Activated T-helper 1 cell treated with anti-CD3 and anti-CD28 coated beads, Interleukin-12 subunit alpha, Interleukin-12 subunit beta, Interleukin-2, Interleukin-4 antibody, amounts not matched to agents 30 ng/mL and 10 ng/mL and 1 ng/mL, durations not matched to agents 14 hours and 24 hours and 36 hours (primary cell): ENCODE measurements around the gene FOXP1. TPM values are rescaled to one million over a fixed set of nuclear protein-coding genes. Genes with fewer than 3 reads are reported as not detected.

Experiments used
- DNase-seq: peaks from one replicate; pipeline ENCODE4 v3.0.0; 2021; ENCODE audit warnings: low spot score
- H3K27ac Mint-ChIP-seq: one replicate; pipeline ENCODE4 v1.8.0; 2021; ENCODE audit warnings: mild to moderate bottlenecking, mixed read lengths
- H3K27me3 Mint-ChIP-seq: one replicate; pipeline ENCODE4 v1.8.0; 2022; ENCODE audit warnings: mild to moderate bottlenecking, moderate library complexity, mixed read lengths; ENCODE audit not compliant: insufficient read depth
- H3K36me3 Mint-ChIP-seq: one replicate; pipeline ENCODE4 v1.8.0; 2021; ENCODE audit warnings: low read depth, mixed read lengths
- H3K4me1 Mint-ChIP-seq: one replicate; pipeline ENCODE4 v1.8.0; 2021; ENCODE audit warnings: low read depth, mixed read lengths
- H3K4me3 Mint-ChIP-seq: one replicate; pipeline ENCODE4 v1.8.0; 2021; ENCODE audit warnings: mild to moderate bottlenecking, moderate library complexity, mixed read lengths
- H3K9me3 Mint-ChIP-seq: one replicate; pipeline ENCODE4 v1.8.0; 2021; ENCODE audit warnings: mixed read lengths
- intact Hi-C: fragments of 100-400 bp; cut with micrococcal nuclease; formaldehyde crosslinking; loops from one replicate; pipeline ENCODE4 v1.15.1; 2024
- total RNA-seq: library from RNA; stranded (reverse); gene quantifications from 2 replicates; pipeline ENCODE4 v1.2.3, GENCODE V29; 2022

Gene FOXP1
- total RNA-seq, 1 donor from 2014 or later = 97.6 TPM

DNA sequence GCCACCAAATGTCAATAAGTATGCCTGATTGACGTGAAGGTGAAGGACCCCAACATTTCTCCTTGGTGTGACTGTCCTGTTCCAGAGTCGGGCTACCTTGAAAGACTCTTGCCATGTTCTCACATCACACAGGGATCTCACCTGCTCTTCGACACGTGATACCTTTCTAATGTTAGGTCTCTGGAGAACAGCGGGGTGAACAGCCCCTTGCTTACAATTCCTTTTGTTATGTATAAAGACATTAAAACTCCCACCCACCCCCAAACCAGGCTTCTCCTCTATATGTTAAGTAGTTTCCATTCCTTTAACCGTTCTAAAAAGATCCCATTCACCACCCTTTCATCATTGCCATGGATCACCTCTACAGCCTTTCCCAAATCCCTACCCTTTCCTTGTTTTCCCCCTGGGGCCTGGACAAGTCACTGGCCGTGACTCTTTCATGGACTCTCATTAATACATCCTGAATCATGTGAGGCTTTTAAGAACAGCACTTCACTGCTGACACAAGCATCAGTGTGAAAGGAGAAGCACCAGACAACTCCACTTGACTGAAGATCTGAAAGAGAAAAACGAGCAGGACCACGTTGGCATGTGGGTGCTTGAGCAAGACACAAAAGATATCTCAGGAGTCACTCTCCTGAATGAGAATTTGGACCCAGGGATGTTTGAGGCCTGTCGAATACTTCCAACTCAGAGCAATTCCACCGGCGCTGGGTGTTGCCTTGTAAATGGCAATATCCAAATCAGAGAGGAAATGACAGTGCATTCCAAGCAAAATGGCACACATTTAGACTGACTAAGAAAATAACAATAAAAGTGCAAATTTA, 115.0 kb downstream of the FOXP1 start:
- H3K27ac Mint-ChIP-seq = no peak overlapping the region
- intact Hi-C loops = loop anchor here (1.0 kb wide), 1 partner anchor 11 kb away; no protein-coding TSS in a partner anchor
- H3K27me3 Mint-ChIP-seq = no peaks in the 10 kb centered on the region

DNA sequence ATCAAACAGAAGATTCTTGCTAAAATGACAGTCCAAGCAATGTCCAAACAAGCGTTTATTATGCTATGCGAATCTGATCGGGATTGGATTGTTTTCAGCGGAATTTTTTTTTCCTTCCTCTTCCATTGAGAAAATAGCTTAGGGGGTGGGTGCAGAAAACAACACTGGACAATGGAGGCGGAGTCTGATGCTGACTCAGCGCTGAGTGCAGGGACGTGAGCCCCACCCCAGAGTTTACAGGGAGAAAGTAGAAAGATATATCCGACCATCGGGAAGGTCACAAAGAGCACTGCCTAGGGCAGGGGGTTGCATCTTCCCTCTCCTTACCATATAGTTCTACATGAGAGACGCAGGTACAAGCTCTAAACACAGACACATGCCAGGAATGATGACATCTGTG, 117.0 kb downstream of the FOXP1 start:
- Mint-ChIP-seq H3K4me1 (peaks cover 5% of the 10 kb centered on the region), H3K4me3 (no peak overlapping the region), H3K9me3 (no peaks in the 10 kb centered on the region), H3K27me3 (no peaks in the 10 kb centered on the region), H3K36me3 (no peaks in the 10 kb centered on the region), H3K27ac (no peak overlapping the region)
- DNase-seq = no peak
- intact Hi-C loops = no loop called here

More for the DNA sequence above, 115.0 kb downstream of the FOXP1 start:
- Mint-ChIP-seq H3K9me3 (peaks cover 9% of the 10 kb centered on the region), H3K4me1 (no peaks in the 10 kb centered on the region), H3K4me3 (no peak overlapping the region), H3K36me3 (no peaks in the 10 kb centered on the region)
- no peak for DNase-seq

DNA sequence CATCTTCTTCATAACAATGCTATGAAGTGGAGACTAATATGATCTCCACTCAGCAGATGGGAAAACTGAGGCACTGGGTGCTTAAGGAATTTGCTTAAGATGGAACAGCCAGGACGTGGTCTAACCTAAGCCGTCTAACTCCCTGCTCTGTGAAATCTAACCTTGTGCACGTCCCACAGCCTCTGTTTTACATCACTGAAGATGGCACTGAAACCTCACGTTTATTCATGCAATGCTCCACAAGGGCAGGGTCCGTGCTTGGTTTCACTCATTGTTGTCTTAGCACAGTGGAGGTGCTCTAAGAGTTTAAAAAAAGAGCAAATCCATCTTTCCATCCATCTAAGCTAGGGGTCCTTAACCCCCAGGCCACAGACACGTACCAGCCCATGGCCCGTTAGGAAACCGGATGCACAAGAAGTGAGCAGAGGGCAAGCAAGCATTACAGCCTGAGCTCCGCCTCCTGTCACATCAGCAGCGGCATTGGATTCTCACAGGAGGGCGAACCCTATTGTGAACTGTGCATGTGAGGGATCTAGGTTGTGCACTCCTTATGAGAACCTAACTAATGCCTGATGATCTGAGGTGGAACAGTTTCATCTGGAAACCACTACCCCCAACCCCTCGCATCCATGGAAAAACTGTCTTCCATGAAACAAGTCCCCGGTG, 118.0 kb downstream of the FOXP1 start:
- Mint-ChIP-seq H3K27me3 (peaks cover 3% of the 10 kb centered on the region), H3K27ac (no peak overlapping the region), H3K9me3 (no peaks in the 10 kb centered on the region), H3K36me3 (peaks cover 3% of the 10 kb centered on the region), H3K4me3 (no peak overlapping the region), H3K4me1 (peaks cover 14% of the 10 kb centered on the region)
- DNase-seq = no peak
- intact Hi-C loops = no loop called here

DNA sequence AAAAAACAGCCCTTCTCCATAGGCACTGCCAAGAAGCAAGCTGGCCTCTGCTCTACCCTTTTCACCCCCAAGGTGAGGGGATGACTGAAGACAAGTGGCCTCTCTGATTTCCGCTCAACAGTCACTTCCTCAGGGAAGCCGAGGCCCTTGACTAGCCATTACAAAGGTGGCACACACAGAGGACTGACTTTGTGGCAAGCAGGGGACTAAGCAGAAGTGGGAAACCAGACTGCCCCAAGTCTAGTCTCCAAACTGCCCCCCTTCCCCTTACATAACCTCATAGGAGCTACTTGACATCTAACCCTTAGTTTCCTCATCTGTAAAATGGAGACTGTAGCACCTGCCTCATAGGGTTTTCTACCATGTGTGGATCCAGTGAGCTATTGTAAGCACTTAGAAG, 118.9 kb downstream of the FOXP1 start:
- Mint-ChIP-seq H3K27me3 (peaks cover 6% of the 10 kb centered on the region), H3K4me3 (no peak overlapping the region), H3K36me3 (peaks cover 3% of the 10 kb centered on the region), H3K4me1 (peaks cover 14% of the 10 kb centered on the region), H3K27ac (no peak overlapping the region), H3K9me3 (no peaks in the 10 kb centered on the region)
- DNase-seq = no peak
- intact Hi-C loops = no loop called here

DNA sequence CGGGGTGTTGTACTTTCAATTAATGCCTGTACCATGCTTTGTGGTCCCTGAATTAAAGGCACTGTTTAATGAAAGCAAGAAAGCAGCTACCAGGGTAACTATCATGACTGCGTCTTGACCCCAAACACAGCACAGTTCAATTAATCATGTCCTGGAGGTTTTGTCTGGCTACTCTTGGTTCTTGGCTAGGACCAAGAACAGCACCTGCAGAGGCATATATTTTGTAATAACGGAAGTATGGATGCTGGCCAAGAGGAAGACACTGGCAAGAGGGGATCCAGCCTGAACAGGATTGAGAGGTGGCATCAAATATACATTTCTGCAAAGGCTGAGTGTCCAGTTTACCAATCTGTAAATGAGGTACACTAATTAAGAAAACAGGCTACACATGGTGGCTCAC, 119.9 kb downstream of the FOXP1 start:
- H3K4me1 Mint-ChIP-seq = peaks cover 14% of the 10 kb centered on the region

DNA sequence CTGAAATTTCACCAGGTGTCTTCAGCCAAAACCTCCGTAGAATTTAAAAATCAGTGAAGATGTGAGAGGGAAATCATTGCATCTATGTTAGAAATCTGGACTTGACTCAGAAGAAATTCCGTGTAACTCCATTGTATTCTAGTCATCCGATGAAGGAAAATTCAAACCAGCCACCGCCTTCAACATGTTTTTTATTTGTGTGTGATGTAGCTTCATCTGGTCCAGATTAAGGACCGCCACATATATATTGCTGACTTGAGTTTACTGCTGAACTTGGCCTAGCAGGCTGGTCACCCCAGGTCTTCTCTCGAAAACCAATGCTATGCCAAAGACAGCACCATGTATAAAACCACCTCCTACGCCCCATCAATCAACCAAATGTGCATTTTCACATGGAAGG, 120.9 kb downstream of the FOXP1 start:
- Mint-ChIP-seq H3K9me3 (no peaks in the 10 kb centered on the region), H3K27me3 (peaks cover 13% of the 10 kb centered on the region), H3K4me1 (peaks cover 14% of the 10 kb centered on the region), H3K36me3 (peaks cover 3% of the 10 kb centered on the region), H3K4me3 (no peak overlapping the region), H3K27ac (no peak overlapping the region)
- intact Hi-C loops = no loop called here
- DNase-seq = no peak

More for the DNA sequence above, 119.9 kb downstream of the FOXP1 start:
- no peaks in the 10 kb centered on the region for H3K9me3 Mint-ChIP-seq
- H3K4me3 Mint-ChIP-seq = no peak overlapping the region
- intact Hi-C loops = no loop called here
- peaks cover 6% of the 10 kb centered on the region for H3K27me3 Mint-ChIP-seq
- no peak overlapping the region for H3K27ac Mint-ChIP-seq
- H3K36me3 Mint-ChIP-seq = peaks cover 3% of the 10 kb centered on the region
- DNase-seq = no peak

DNA sequence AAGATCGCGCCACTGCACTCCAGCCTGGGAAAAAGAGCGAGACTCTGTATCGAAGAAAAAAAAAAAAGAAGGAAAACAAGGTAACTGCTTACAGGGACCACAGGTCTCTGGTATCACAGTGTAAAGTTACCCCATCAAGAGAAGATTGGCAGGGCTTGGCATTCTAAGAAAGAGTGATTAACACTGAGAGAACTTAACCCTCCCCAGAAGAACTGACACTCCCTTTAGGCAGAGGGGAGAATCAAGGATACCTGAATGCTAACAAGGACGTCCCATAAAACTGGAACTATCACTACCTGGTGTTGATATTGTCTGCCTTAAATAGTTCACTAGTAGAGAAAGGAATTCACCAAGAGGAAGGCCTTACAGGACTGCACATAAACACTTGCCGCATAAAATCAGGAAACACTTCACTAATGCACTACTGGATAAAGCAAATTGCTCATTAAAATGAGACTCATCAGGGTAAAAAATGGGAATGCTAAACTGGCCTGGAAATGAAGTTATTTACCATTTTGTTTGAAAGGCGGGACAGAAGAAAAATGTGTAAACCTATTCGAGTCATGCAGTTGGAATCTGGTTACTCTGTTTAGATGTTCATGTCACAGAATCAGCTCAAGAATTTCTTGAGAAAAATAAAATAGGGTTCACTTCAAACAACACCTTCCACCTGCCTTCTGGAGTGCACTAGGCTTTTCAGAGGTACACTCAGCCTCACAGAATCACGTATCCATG, 121.6 kb downstream of the FOXP1 start:
- Mint-ChIP-seq H3K36me3 (peaks cover 3% of the 10 kb centered on the region), H3K4me3 (no peak overlapping the region), H3K27ac (no peak overlapping the region), H3K27me3 (peaks cover 18% of the 10 kb centered on the region), H3K9me3 (no peaks in the 10 kb centered on the region), H3K4me1 (peaks cover 15% of the 10 kb centered on the region)
- no peak for DNase-seq
- intact Hi-C loops = loop anchor here (2.0 kb wide), 2 partner anchors 17 to 63 kb away; no protein-coding TSS in a partner anchor

DNA sequence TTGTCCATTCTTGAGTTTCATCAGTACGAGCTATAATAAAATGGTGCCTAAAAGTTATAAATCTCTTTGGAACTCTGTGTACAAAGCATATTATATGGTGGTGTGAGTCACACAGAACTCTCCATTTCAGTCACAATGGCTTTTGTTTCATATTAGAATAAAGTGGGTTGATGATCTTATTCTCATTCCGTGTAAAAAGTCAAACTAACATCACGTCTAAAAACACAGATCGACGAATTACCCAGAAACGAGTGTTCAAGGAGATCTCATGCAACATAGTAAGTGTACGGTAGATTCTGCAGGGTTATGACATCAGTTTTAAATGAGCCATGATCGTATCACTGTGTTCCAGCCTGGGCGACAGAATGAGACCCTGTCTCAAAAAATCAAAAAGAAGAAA, 122.4 kb downstream of the FOXP1 start:
- H3K4me1 Mint-ChIP-seq = peaks cover 23% of the 10 kb centered on the region
- intact Hi-C loops = loop anchor here (2.0 kb wide), 2 partner anchors 18 to 62 kb away; no protein-coding TSS in a partner anchor
- H3K27ac Mint-ChIP-seq = peak overlapping the region; percentile 61
- H3K9me3 Mint-ChIP-seq = no peaks in the 10 kb centered on the region
- DNase-seq = no peak
- peaks cover 24% of the 10 kb centered on the region for H3K27me3 Mint-ChIP-seq
- peak overlapping the region; percentile 34 for H3K4me3 Mint-ChIP-seq
- peaks cover 3% of the 10 kb centered on the region for H3K36me3 Mint-ChIP-seq

DNA sequence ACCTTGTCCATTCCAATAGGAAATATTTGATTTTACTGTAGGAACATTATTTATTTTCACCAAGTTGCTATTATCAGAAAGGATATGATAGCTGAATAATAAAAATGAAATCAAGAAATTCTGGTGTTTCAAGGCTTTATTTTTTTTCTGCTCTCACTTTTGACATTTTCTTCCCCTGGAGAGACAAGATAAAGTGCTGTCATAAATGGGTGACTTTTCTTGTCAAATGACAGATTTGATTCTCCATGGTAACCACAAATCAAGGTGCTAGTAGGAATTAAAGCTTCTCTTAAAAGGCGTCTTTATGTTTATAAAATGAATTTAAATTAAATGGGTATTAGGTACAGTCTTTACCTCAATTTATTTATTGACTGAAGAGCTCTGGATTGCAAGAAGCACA, 124.6 kb downstream of the FOXP1 start:
- H3K27me3 Mint-ChIP-seq = peaks cover 29% of the 10 kb centered on the region
- no peak overlapping the region for H3K27ac Mint-ChIP-seq
- DNase-seq = no peak
- no peak overlapping the region for H3K4me3 Mint-ChIP-seq
- intact Hi-C loops = no loop called here
- H3K4me1 Mint-ChIP-seq = peaks cover 45% of the 10 kb centered on the region
- no peaks in the 10 kb centered on the region for H3K9me3 Mint-ChIP-seq
- peaks cover 3% of the 10 kb centered on the region for H3K36me3 Mint-ChIP-seq

DNA sequence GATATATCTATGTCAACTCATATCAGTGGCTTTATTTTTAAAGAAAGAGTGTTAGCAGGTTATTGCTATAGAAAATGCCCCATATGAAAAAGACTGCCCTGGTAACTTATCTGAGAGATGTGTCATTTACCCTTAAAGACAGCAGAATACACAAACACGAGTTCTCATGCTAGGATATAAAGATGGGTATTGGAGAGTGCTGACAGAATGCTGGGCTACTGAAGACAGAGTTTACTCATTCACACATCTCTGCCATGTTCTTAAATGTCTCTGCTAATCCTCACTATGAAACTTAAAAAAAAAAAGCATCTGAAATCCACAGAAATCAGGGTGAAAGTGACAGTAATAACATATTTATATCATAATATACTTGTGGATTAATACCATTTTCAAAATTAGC, 126.7 kb downstream of the FOXP1 start:
- DNase-seq = no peak
- Mint-ChIP-seq H3K36me3 (peaks cover 3% of the 10 kb centered on the region), H3K27me3 (peaks cover 32% of the 10 kb centered on the region), H3K4me3 (no peak overlapping the region), H3K4me1 (peaks cover 62% of the 10 kb centered on the region), H3K9me3 (no peaks in the 10 kb centered on the region), H3K27ac (peak overlapping the region; percentile 58)
- intact Hi-C loops = loop anchor here (1.0 kb wide), 1 partner anchor 12 kb away; no protein-coding TSS in a partner anchor

DNA sequence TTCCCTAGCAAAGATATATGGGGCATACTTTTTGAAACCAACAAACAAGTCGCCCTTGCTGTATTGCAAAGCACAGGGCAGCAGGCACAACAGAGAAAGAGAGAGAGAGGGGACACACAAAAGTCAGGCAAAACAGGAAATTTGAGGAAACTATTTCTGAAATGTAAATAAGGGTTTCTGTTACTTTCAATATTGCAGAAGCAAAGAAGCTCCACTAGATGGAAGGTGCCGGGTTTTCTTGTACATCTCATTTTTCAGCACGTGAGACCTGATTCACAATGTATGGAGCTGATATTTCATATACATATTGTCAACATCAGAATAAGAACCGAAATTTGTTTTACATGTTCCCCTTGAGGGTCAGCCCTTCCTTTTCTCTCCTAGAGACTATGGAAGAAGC, 127.4 kb downstream of the FOXP1 start:
- H3K27me3 Mint-ChIP-seq = peaks cover 30% of the 10 kb centered on the region
- intact Hi-C loops = no loop called here
- no peak for DNase-seq
- no peak overlapping the region for H3K27ac Mint-ChIP-seq
- H3K9me3 Mint-ChIP-seq = no peaks in the 10 kb centered on the region
- peak overlapping the region; percentile 50 for H3K4me3 Mint-ChIP-seq
- peaks cover 1% of the 10 kb centered on the region for H3K36me3 Mint-ChIP-seq
- peaks cover 62% of the 10 kb centered on the region for H3K4me1 Mint-ChIP-seq

DNA sequence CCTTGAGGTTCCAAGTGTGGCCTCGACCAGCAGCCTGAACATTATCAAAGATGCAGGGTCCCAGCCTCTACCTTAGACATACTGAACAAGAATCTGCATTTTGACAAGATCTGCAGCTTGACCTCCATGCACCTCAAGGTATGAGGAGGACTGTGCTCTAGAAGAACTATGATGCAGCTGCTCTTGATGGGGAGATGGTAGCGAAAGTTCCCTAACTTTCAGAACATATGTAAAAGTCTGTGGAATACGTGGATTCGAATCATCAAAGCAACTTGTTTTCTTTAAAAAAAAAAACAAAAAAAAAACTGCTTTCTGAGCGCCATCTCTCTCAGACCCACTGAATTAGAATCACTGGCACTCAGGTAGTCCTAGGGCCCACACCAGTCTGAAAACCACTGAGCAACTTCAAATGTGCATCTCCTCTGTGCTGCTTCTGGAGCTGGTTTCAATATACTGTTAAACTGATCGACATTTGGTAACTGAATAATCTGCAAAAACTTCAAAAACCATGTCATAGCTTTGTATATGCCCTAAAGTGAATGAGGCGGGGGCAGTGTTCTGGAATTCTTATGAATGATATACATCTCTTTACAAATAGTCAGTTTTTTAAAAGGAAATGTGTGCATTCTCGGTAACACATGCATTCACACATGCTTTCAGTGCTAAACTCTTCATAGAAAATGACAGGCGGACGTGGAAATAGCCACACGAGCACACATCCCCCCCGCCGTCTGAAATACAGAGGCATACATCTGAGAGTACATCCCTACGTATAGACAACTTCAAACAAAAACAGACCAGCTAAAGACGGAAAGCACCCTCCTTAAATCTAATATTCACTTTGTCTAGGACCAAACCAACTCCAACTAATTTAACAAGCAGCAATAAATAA, 128.8 kb downstream of the FOXP1 start:
- intact Hi-C loops = loop anchor here (1.0 to 5.0 kb wide), 3 partner anchors 10 to 128 kb away; partner anchors contain the start of gene FOXP1
- Mint-ChIP-seq H3K27me3 (peaks cover 30% of the 10 kb centered on the region), H3K9me3 (no peaks in the 10 kb centered on the region), H3K27ac (peak overlapping the region; percentile 0), H3K4me1 (peaks cover 68% of the 10 kb centered on the region), H3K4me3 (peak overlapping the region; percentile 57), H3K36me3 (no peaks in the 10 kb centered on the region)
- DNase-seq = no peak
